Neural progenitor cell (in vitro differentiated cells): ENCODE results near the gene ERC2. TPM values are rescaled to one million over a fixed set of nuclear protein-coding genes. Genes with fewer than 3 reads are reported as not detected.

Experiments used
- DNase-seq: peaks from one replicate; pipeline ENCODE4 v3.0.0-alpha.2; 2016; ENCODE audit warnings: low spot score
- H2AFZ ChIP-seq: fragments of 200-600 bp; sonication (generic); replicated peaks from 2 replicates; pipeline ENCODE4 v1.6.1; 2016; ENCODE audit warnings: antibody characterized with exemption
- H3F3A ChIP-seq: fragments of 200-600 bp; sonication (generic); 2 replicates; pipeline ENCODE4 v1.6.1; 2016; ENCODE audit warnings: antibody characterized with exemption, low read depth
- H3K27ac ChIP-seq: fragments of 200-600 bp; sonication (generic); 2 replicates; pipeline ENCODE4 v1.5.1; 2016; ENCODE audit warnings: mild to moderate bottlenecking
- H3K27me3 ChIP-seq: fragments of 200-600 bp; sonication (generic); 2 replicates; pipeline ENCODE4 v1.6.1; 2016; ENCODE audit warnings: mild to moderate bottlenecking, moderate library complexity
- H3K36me3 ChIP-seq: fragments of 200-600 bp; sonication (generic); 2 replicates; pipeline ENCODE4 v1.5.1; 2016
- H3K4me1 ChIP-seq: fragments of 200-600 bp; sonication (generic); 2 replicates; pipeline ENCODE4 v1.6.1; 2016; ENCODE audit warnings: mixed run types
- H3K4me2 ChIP-seq: fragments of 200-600 bp; sonication (generic); 2 replicates; pipeline ENCODE4 v1.6.1; 2016
- H3K4me3 ChIP-seq: fragments of 200-600 bp; sonication (generic); 2 replicates; pipeline ENCODE4 v1.5.1; 2016
- H3K79me2 ChIP-seq: fragments of 200-600 bp; sonication (generic); 2 replicates; pipeline ENCODE4 v1.6.1; 2016; ENCODE audit warnings: low read depth
- H3K9ac ChIP-seq: fragments of 200-600 bp; sonication (generic); 2 replicates; pipeline ENCODE4 v1.6.1; 2016
- H3K9me3 ChIP-seq: fragments of 200-600 bp; sonication (generic); 2 replicates; pipeline ENCODE4 v1.5.1; 2016; ENCODE audit warnings: low read depth
- H4K20me1 ChIP-seq: fragments of 200-600 bp; sonication (generic); 2 replicates; pipeline ENCODE4 v1.6.1; 2016; ENCODE audit warnings: low read depth
- H3K27ac Mint-ChIP-seq: 3 replicates; pipeline ENCODE4 v1.8.0; 2021; ENCODE audit warnings: mixed read lengths
- H3K27me3 Mint-ChIP-seq: 2 replicates; pipeline ENCODE4 v1.8.0; 2022; ENCODE audit warnings: low read depth, mild to moderate bottlenecking, inconsistent platforms, moderate library complexity, mixed read lengths; ENCODE audit not compliant: insufficient read depth
- H3K36me3 Mint-ChIP-seq: 3 replicates; pipeline ENCODE4 v1.8.0; 2021; ENCODE audit warnings: mixed read lengths
- H3K4me1 Mint-ChIP-seq: 3 replicates; pipeline ENCODE4 v1.8.0; 2021; ENCODE audit warnings: mixed read lengths
- H3K4me3 Mint-ChIP-seq: 3 replicates; pipeline ENCODE4 v1.8.0; 2021; ENCODE audit warnings: mild to moderate bottlenecking, moderate library complexity, mixed read lengths
- H3K9me3 Mint-ChIP-seq: 3 replicates; pipeline ENCODE4 v1.8.0; 2020; ENCODE audit warnings: mixed read lengths
- CTCF ChIP-seq: fragments of 200-600 bp; sonication (generic); IDR thresholded peaks from 2 replicates; pipeline ENCODE4 v1.5.1; 2017; ENCODE audit warnings: antibody characterized with exemption, mild to moderate bottlenecking
- EZH2 ChIP-seq: fragments of 200-600 bp; sonication (generic); IDR thresholded peaks from 2 replicates; pipeline ENCODE4 v1.6.1; 2017; ENCODE audit warnings: antibody characterized with exemption, mild to moderate bottlenecking, moderate library complexity
- EZH2phosphoT487 ChIP-seq: fragments of 200-600 bp; sonication (generic); IDR thresholded peaks from 2 replicates; pipeline ENCODE4 v1.6.1; 2017; ENCODE audit warnings: antibody characterized with exemption
- total RNA-seq: library from RNA; depleted of rRNA; stranded (reverse); fragments of >200 nt; gene quantifications from 2 replicates; pipeline ENCODE4 v1.2.3, GENCODE V29; 2015; ENCODE audit warnings: low replicate concordance

ERC2 gene
- total RNA-seq, 1 donor from 2014 or later, result 24.8 TPM

- Mint-ChIP-seq H3K27ac (no peak overlapping the region), H3K36me3 (peaks cover 9% of the 10 kb centered on the region), H3K4me3 (no peak overlapping the region), H3K9me3 (peaks cover 15% of the 10 kb centered on the region), H3K4me1 (peaks cover 47% of the 10 kb centered on the region), H3K27me3 (no peaks in the 10 kb centered on the region)
- Histone ChIP-seq H3K4me3 (no peak overlapping the region), H3K4me2 (no peak overlapping the region), H4K20me1 (no peaks in the 10 kb centered on the region), H3K9ac (no peak overlapping the region), H3K4me1 (peaks cover 44% of the 10 kb centered on the region), H3F3A (no peaks in the 10 kb centered on the region), H3K36me3 (no peaks in the 10 kb centered on the region), H3K79me2 (no peaks in the 10 kb centered on the region), H3K27me3 (no peaks in the 10 kb centered on the region), H3K9me3 (no peaks in the 10 kb centered on the region), H3K27ac (no peak overlapping the region), H2AFZ (no peak overlapping the region)
- TF ChIP-seq EZH2phosphoT487 (no peak), CTCF (no peak), EZH2 (no peak)
- DNase-seq, result peak; percentile 12
Measured at GRCh38 chr3:56125358-56126005, 342.8 kb downstream of the ERC2 start.

- Histone ChIP-seq H3K4me1 (peaks cover 35% of the 10 kb centered on the region), H3F3A (no peaks in the 10 kb centered on the region), H3K4me2 (no peak overlapping the region), H3K27me3 (no peaks in the 10 kb centered on the region), H3K27ac (no peak overlapping the region), H4K20me1 (no peaks in the 10 kb centered on the region), H3K4me3 (no peak overlapping the region), H2AFZ (no peak overlapping the region), H3K9ac (no peak overlapping the region), H3K9me3 (no peaks in the 10 kb centered on the region), H3K79me2 (no peaks in the 10 kb centered on the region), H3K36me3 (no peaks in the 10 kb centered on the region)
- no peak for DNase-seq
- Mint-ChIP-seq H3K36me3 (peaks cover 12% of the 10 kb centered on the region), H3K27ac (peak overlapping the region; percentile 36), H3K4me3 (no peak overlapping the region), H3K4me1 (peaks cover 39% of the 10 kb centered on the region), H3K27me3 (no peaks in the 10 kb centered on the region), H3K9me3 (peaks cover 15% of the 10 kb centered on the region)
- TF ChIP-seq CTCF, result no peak
- TF ChIP-seq EZH2, result no peak
- no peak for TF ChIP-seq EZH2phosphoT487
Measured at GRCh38 chr3:56124546-56124945, 343.7 kb downstream of the ERC2 start.

GRCh38 chr3:56123487-56123886, 344.8 kb downstream of the ERC2 start:
- H3K4me3 ChIP-seq, result no peak overlapping the region
- peak overlapping the region; percentile 38 for H3K27ac Mint-ChIP-seq
- no peaks in the 10 kb centered on the region for H3K27me3 Mint-ChIP-seq

More at GRCh38 chr3:56123487-56123886, 344.8 kb downstream of the ERC2 start:
- Histone ChIP-seq H3K36me3 (no peaks in the 10 kb centered on the region), H3K9ac (no peak overlapping the region), H3K4me1 (peaks cover 26% of the 10 kb centered on the region), H4K20me1 (no peaks in the 10 kb centered on the region), H3F3A (no peaks in the 10 kb centered on the region), H2AFZ (no peak overlapping the region), H3K27ac (no peak overlapping the region), H3K9me3 (no peaks in the 10 kb centered on the region), H3K4me2 (peak overlapping the region; percentile 6), H3K79me2 (no peaks in the 10 kb centered on the region), H3K27me3 (no peaks in the 10 kb centered on the region)
- Mint-ChIP-seq H3K4me1 (peaks cover 30% of the 10 kb centered on the region), H3K36me3 (peaks cover 12% of the 10 kb centered on the region), H3K4me3 (peak overlapping the region; percentile 60), H3K9me3 (peaks cover 15% of the 10 kb centered on the region)
- DNase-seq, result peak; percentile 70
- TF ChIP-seq EZH2 (no peak), CTCF (no peak), EZH2phosphoT487 (no peak)
